H54 (cell line): ENCODE measurements around the gene MGRN1.

ENCODE experiments used
- DNase-seq: peaks from one replicate; pipeline ENCODE4 v3.0.0; 2011; ENCODE audit warnings: low spot score, mixed read lengths; ENCODE audit not compliant: insufficient read length
- FAIRE-seq: peaks from 3 replicates; lab custom pipeline; 2011; peaks lifted over from hg19 to GRCh38; lab: Jason Lieb, UNC
- POLR2A ChIP-seq: IDR thresholded peaks from 2 replicates; pipeline ENCODE4 v1.6.1; 2011; ENCODE audit warnings: low read depth, mild to moderate bottlenecking, low read length

The MGRN1 gene

DNA sequence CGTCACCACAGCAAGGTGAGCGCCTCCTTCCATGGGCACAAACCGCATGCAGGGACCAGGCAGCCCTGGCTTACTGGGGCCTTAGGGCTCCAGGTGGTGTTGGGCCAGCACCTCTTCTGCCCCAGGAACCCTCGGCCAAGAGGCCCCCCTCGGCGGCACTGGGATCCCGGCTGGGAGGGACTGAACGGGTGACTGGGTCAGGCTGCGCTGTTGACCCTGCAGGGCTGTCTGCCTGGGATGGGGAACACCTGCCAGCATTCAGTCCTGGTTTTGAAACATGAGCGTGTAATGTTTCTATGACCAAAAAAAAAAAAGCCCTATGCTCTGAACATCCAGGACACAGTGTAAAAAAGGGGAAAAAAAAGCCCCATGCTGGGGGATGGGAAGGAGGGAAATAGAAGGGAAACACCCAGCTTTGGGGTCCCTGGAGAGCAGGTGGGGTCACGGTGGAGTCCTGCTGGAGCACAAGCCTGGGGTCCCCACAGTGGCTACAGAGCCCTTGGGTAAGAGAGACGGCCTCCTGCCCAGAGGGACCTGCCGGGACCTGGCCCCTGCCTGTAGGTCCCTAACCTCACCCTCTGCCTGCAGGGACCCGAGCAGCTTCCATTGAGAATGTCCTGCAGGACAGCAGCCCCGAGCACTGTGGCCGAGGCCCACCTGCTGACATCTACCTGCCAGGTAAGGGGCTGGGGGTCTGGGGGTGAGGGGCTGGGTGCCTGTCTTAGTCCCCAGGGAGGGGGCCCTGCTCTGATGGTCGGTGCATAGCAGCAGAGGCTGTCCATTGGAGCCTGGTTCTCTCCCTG lies 58.8 kb downstream of the MGRN1 start:
- no peak for TF ChIP-seq POLR2A
- FAIRE-seq (no peak), DNase-seq (no peak)

- TF ChIP-seq POLR2A, result no peak
- DNase-seq (no peak), FAIRE-seq (no peak)
Measured at GRCh38 chr16:4684058-4684715, 59.6 kb downstream of the MGRN1 start.

- no peak for TF ChIP-seq POLR2A
- DNase-seq (no peak), FAIRE-seq (no peak)
Measured at GRCh38 chr16:4684763-4685162, 60.1 kb downstream of the MGRN1 start.

DNA sequence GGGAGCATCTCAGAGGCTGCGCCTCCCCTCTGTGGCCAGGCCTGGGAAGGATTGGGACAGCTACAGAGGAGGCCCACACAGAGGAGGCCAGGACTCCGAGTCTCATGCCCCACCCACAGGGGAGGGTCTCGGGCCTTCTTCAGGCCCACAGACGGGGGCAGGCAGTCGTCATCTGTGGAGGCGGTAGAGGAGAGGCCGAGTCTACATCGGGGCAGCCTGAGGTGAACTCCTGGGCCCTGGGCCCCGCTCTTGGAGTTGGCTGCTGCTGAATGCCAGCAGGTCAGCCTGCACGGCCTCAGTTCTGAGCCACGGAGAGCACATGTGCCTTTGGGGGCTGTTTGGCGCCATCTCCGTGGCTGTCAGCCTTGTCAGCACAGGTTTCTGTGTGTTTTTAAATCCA lies 60.7 kb downstream of the MGRN1 start:
- DNase-seq (no peak), FAIRE-seq (no peak)
- no peak for TF ChIP-seq POLR2A

- DNase-seq (no peak), FAIRE-seq (no peak)
- no peak for TF ChIP-seq POLR2A
Measured at GRCh38 chr16:4685776-4686496, 61.3 kb downstream of the MGRN1 start.

- DNase-seq (no peak), FAIRE-seq (no peak)
- TF ChIP-seq POLR2A, result no peak
Measured at GRCh38 chr16:4686497-4687210, 62.0 kb downstream of the MGRN1 start.

GRCh38 chr16:4687416-4687815 lies 62.8 kb downstream of the MGRN1 start:
- no peak for TF ChIP-seq POLR2A
- no peak for DNase-seq
- no peak for FAIRE-seq

- TF ChIP-seq POLR2A, result no peak
- no peak for DNase-seq
- no peak for FAIRE-seq
Measured at GRCh38 chr16:4687946-4688673, 63.5 kb downstream of the MGRN1 start.

- no peak for FAIRE-seq
- no peak for TF ChIP-seq POLR2A
- no peak for DNase-seq
Measured at GRCh38 chr16:4688674-4689045, 64.0 kb downstream of the MGRN1 start.

GRCh38 chr16:4689091-4689671 lies 64.6 kb downstream of the MGRN1 start:
- FAIRE-seq (no peak), DNase-seq (no peak)
- TF ChIP-seq POLR2A, result no peak

GRCh38 chr16:4689864-4690704 lies 65.5 kb downstream of the MGRN1 start:
- DNase-seq (no peak), FAIRE-seq (no peak)
- TF ChIP-seq POLR2A, result no peak
